Measurements from ENCODE around the gene NMNAT2. TPM values are rescaled to one million over a fixed set of nuclear protein-coding genes. Genes with fewer than 3 reads are reported as not detected.

Gene NMNAT2
- total and polyA plus RNA-seq, 2 experiments from 2014 or later, result 2.4 to 4.2 TPM

GRCh38 chr1:183330335-183330734 is 87.8 kb downstream of the NMNAT2 start:
- Histone ChIP-seq H3K9me3 (ENCODE audit: low read depth) (no peaks in the 10 kb centered on the region), H3K9ac (no peak overlapping the region), H3K4me1 (ENCODE audit: insufficient read depth) (0 out of 2 replicates have a peak, but pooled peaks cover 9% of the 10 kb centered on the region), H3K27me3 (replicated peaks; ENCODE audit: insufficient read depth) (peaks cover 20% of the 10 kb centered on the region; the same call in 1 of the 2 replicates), H4K20me1 (ENCODE audit: insufficient read depth) (no peaks in the 10 kb centered on the region), H3K27ac (no peak overlapping the region), H3K4me2 (ENCODE audit: unreplicated experiment) (no peak overlapping the region), H3K4me3 (no peak overlapping the region), H3K79me2 (ENCODE audit: insufficient read depth) (no peaks in the 10 kb centered on the region), H3F3A (ENCODE audit: insufficient read depth) (no peaks in the 10 kb centered on the region; the same call in 1 of the 2 replicates), H2AFZ (no peak overlapping the region), H3K9me2 (ENCODE audit: insufficient read depth) (no peaks in the 10 kb centered on the region), H3K36me3 (ENCODE audit: low read depth) (no peaks in the 10 kb centered on the region)
- WGBS, 2 experiments (ENCODE audit: low coverage in 1 of 2, low lambda C conversion rate in 2 of 2, missing lambda C conversion rate in 2 of 2), result 55 to 63% methylated on average over 4 of the region's 4 CpGs
- no peak for TF ChIP-seq EZH2 (IDR thresholded peaks at IDR 0.05; ENCODE audit: insufficient read depth, poor library complexity, severe bottlenecking)
- no peak for TF ChIP-seq EZH2phosphoT487 (IDR thresholded peaks at IDR 0.05; ENCODE audit: insufficient read depth, low read depth)
- DNase-seq, result no peak
- in situ Hi-C loops (cut with MboI), result no loop called here

GRCh38 chr1:183328371-183328770 is 89.8 kb downstream of the NMNAT2 start:
- no peaks in the 10 kb centered on the region for H3K79me2 ChIP-seq (ENCODE audit: insufficient read depth)
- in situ Hi-C loops (cut with MboI), result no loop called here

GRCh38 chr1:183327434-183328290 is 90.5 kb downstream of the NMNAT2 start:
- Histone ChIP-seq H4K20me1 (ENCODE audit: insufficient read depth) (no peaks in the 10 kb centered on the region), H3F3A (ENCODE audit: insufficient read depth) (no peaks in the 10 kb centered on the region; the same call in 1 of the 2 replicates), H3K27ac (no peak overlapping the region), H3K9me2 (ENCODE audit: insufficient read depth) (no peaks in the 10 kb centered on the region), H3K9me3 (ENCODE audit: low read depth) (no peaks in the 10 kb centered on the region), H3K79me2 (ENCODE audit: insufficient read depth) (no peaks in the 10 kb centered on the region), H2AFZ (0 out of 2 replicates have a peak overlapping the region, but pooled peaks have one; percentile 29), H3K9ac (no peak overlapping the region), H3K4me1 (ENCODE audit: insufficient read depth) (0 out of 2 replicates have a peak, but pooled peaks cover 9% of the 10 kb centered on the region), H3K4me2 (ENCODE audit: unreplicated experiment) (no peak overlapping the region), H3K4me3 (no peak overlapping the region), H3K27me3 (replicated peaks; ENCODE audit: insufficient read depth) (peaks cover 16% of the 10 kb centered on the region; the same call in 1 of the 2 replicates), H3K36me3 (ENCODE audit: low read depth) (no peaks in the 10 kb centered on the region)
- TF ChIP-seq EZH2 (IDR thresholded peaks at IDR 0.05; ENCODE audit: insufficient read depth, poor library complexity, severe bottlenecking), result no peak
- no peak for TF ChIP-seq EZH2phosphoT487 (IDR thresholded peaks at IDR 0.05; ENCODE audit: insufficient read depth, low read depth)
- WGBS, 2 experiments (ENCODE audit: low coverage in 1 of 2, low lambda C conversion rate in 2 of 2, missing lambda C conversion rate in 2 of 2), result 23 to 27% methylated on average over 11 of the region's 11 CpGs
- peak; percentile 66 for DNase-seq
- in situ Hi-C loops (cut with MboI), result no loop called here

More at GRCh38 chr1:183328371-183328770, 89.8 kb downstream of the NMNAT2 start:
- H3F3A ChIP-seq (ENCODE audit: insufficient read depth), result no peaks in the 10 kb centered on the region; the same call in 1 of the 2 replicates
- no peak overlapping the region for H3K4me3 ChIP-seq
- H3K36me3 ChIP-seq (ENCODE audit: low read depth), result no peaks in the 10 kb centered on the region
- H2AFZ ChIP-seq, result no peak overlapping the region
- H3K4me2 ChIP-seq (ENCODE audit: unreplicated experiment), result no peak overlapping the region
- no peaks in the 10 kb centered on the region for H3K9me3 ChIP-seq (ENCODE audit: low read depth)
- TF ChIP-seq EZH2phosphoT487 (IDR thresholded peaks at IDR 0.05; ENCODE audit: insufficient read depth, low read depth) (no peak), EZH2 (IDR thresholded peaks at IDR 0.05; ENCODE audit: insufficient read depth, poor library complexity, severe bottlenecking) (no peak)
- H3K9ac ChIP-seq, result no peak overlapping the region
- DNase-seq, result no peak
- H3K4me1 ChIP-seq (ENCODE audit: insufficient read depth), result 0 out of 2 replicates have a peak, but pooled peaks cover 9% of the 10 kb centered on the region
- peaks cover 20% of the 10 kb centered on the region; the same call in 1 of the 2 replicates for H3K27me3 ChIP-seq (replicated peaks; ENCODE audit: insufficient read depth)
- H3K27ac ChIP-seq, result no peak overlapping the region
- no peaks in the 10 kb centered on the region for H3K9me2 ChIP-seq (ENCODE audit: insufficient read depth)
- no peaks in the 10 kb centered on the region for H4K20me1 ChIP-seq (ENCODE audit: insufficient read depth)
- 89 to 93% methylated on average over 1 of the region's 1 CpG for WGBS, 2 experiments (ENCODE audit: low coverage in 1 of 2, low lambda C conversion rate in 2 of 2, missing lambda C conversion rate in 2 of 2)

GRCh38 chr1:183323849-183324683 is 94.1 kb downstream of the NMNAT2 start:
- H3K9me3 ChIP-seq (ENCODE audit: low read depth), result no peaks in the 10 kb centered on the region
- H3K27me3 ChIP-seq (replicated peaks; ENCODE audit: insufficient read depth), result no peaks in the 10 kb centered on the region
- DNase-seq, result no peak
- no peak overlapping the region for H3K9ac ChIP-seq
- no peaks in the 10 kb centered on the region; the same call in 1 of the 2 replicates for H3F3A ChIP-seq (ENCODE audit: insufficient read depth)
- H4K20me1 ChIP-seq (ENCODE audit: insufficient read depth), result no peaks in the 10 kb centered on the region
- in situ Hi-C loops (cut with MboI), result no loop called here
- WGBS, 2 experiments (ENCODE audit: low coverage in 1 of 2, low lambda C conversion rate in 2 of 2, missing lambda C conversion rate in 2 of 2), result 82 to 86% methylated on average over 7 of the region's 7 CpGs
- H3K36me3 ChIP-seq (ENCODE audit: low read depth), result no peaks in the 10 kb centered on the region
- no peak for TF ChIP-seq EZH2 (IDR thresholded peaks at IDR 0.05; ENCODE audit: insufficient read depth, poor library complexity, severe bottlenecking)
- TF ChIP-seq EZH2phosphoT487 (IDR thresholded peaks at IDR 0.05; ENCODE audit: insufficient read depth, low read depth), result no peak
- no peaks in the 10 kb centered on the region for H3K9me2 ChIP-seq (ENCODE audit: insufficient read depth)
- no peak overlapping the region for H3K27ac ChIP-seq
- no peak overlapping the region for H3K4me2 ChIP-seq (ENCODE audit: unreplicated experiment)
- H3K4me3 ChIP-seq, result no peak overlapping the region
- peaks cover 11% of the 10 kb centered on the region; the same call in 1 of the 2 replicates for H3K4me1 ChIP-seq (ENCODE audit: insufficient read depth)
- H2AFZ ChIP-seq, result no peak overlapping the region
- H3K79me2 ChIP-seq (ENCODE audit: insufficient read depth), result no peaks in the 10 kb centered on the region

Data from GM23248 (cell line).